Small intestine (tissue), 16 donors: ENCODE results near the gene C20orf144. TPM values are rescaled to one million over a fixed set of nuclear protein-coding genes. Genes with fewer than 3 reads are reported as not detected.

Experiments
- DNase-seq, 2 donors: peaks; one replicate each; pipeline versions ENCODE4 v3.0.0 to v3.0.0-alpha.2; 2013
- FAIRE-seq: peaks from 2 replicates; lab custom pipeline; 2012; peaks lifted over from hg19 to GRCh38; lab: Jason Lieb, UNC
- H3K27ac ChIP-seq, 3 donors: one replicate each; pipeline ENCODE4 v1.5.1; 2013; ENCODE audit warnings: low read length in 2 of 3, mild to moderate bottlenecking in 2 of 3, control low read depth in 1 of 3, inconsistent platforms in 1 of 3, low read depth in 1 of 3, moderate library complexity in 1 of 3
- H3K27me3 ChIP-seq, 3 donors: one replicate each; pipeline ENCODE4 v1.6.1; 2013; ENCODE audit warnings: low read length in 3 of 3, inconsistent platforms in 1 of 3; ENCODE audit not compliant: control insufficient read depth in 3 of 3, insufficient read depth in 3 of 3
- H3K36me3 ChIP-seq, 3 donors: one replicate each; pipeline ENCODE4 v1.6.1; 2013; ENCODE audit warnings: low read length in 3 of 3, inconsistent platforms in 1 of 3, low read depth in 1 of 3, mild to moderate bottlenecking in 1 of 3, moderate library complexity in 1 of 3; ENCODE audit not compliant: control insufficient read depth in 3 of 3, insufficient read depth in 2 of 3
- H3K4me1 ChIP-seq, 3 donors: one replicate each; pipeline ENCODE4 v1.6.1; 2013; ENCODE audit warnings: low read length in 2 of 3, inconsistent platforms in 1 of 3, low read depth in 1 of 3, mild to moderate bottlenecking in 1 of 3, moderate library complexity in 1 of 3; ENCODE audit not compliant: control insufficient read depth in 3 of 3, insufficient read depth in 2 of 3
- H3K4me3 ChIP-seq, 3 donors: one replicate each; pipeline ENCODE4 v1.5.1; 2013; ENCODE audit warnings: low read length in 3 of 3, control low read depth in 1 of 3, inconsistent platforms in 1 of 3, low read depth in 1 of 3, mild to moderate bottlenecking in 1 of 3, moderate library complexity in 1 of 3
- H3K9me3 ChIP-seq, 2 donors: one replicate each; pipeline ENCODE4 v1.6.1; 2013; ENCODE audit warnings: low read depth in 1 of 2, low read length in 1 of 2; ENCODE audit not compliant: control insufficient read depth in 2 of 2, insufficient read depth in 1 of 2
- WGBS, 3 donors: extraction: QIAGEN DNeasy Blood & Tissue Kit; methylation state at CpG; one replicate each; pipeline ENCODE4 v1.1.7; 2013; 5-methylcytosine and 5-hydroxymethylcytosine counted together
- long read RNA-seq, 10 donors: transcript quantifications; one replicate each; lab custom pipeline, GENCODE V29; 2026
- polyA plus RNA-seq, 4 donors: library from polyadenylated mRNA; stranded (reverse) in 3 of 4; unstranded in 1 of 4; fragments of 200-250 nt in 3 of 4; fragments of 120-200 nt in 1 of 4; gene quantifications; one replicate each; pipeline versions ENCODE4 v1.2.1 to v1.2.3, GENCODE V29; 2013
- donor health status: healthy with polysubstance abuse.
- donor health status: control.
- donor health status: control.
- donor health status: Bipolar disorder and iron deficiency.
- donor health status: healthy.

The C20orf144 gene
- under 1 TPM in 2 of 4 donors, not detected in 2; 0.07 to 0.41 TPM for polyA plus RNA-seq
- long read RNA-seq, donor 1: 0 reads
- long read RNA-seq, donor 2: 0 reads
- long read RNA-seq, donor 3: 0 reads
- long read RNA-seq, donor 4: 0 reads
- long read RNA-seq, donor 5: 0 reads
- long read RNA-seq, donor 6: 0 reads
- long read RNA-seq, donor 7, partial matches to known transcripts: 50 of 57 reads
- long read RNA-seq, donor 7, other reads (novel, unspliced or antisense): 6 of 57 reads
- long read RNA-seq, donor 8: 0 reads
- long read RNA-seq, donor 9: 0 reads
- long read RNA-seq, donor 10, partial matches to known transcripts: 0 of 1 reads
- long read RNA-seq, donor 10, other reads (novel, unspliced or antisense): 0 of 1 reads

GRCh38 chr20:33662172-33662571, at the start of gene C20orf144:
C20orf144 (plus strand) TSS chr20:33662327; CDS start chr20:33662346, 19 bp downstream.
- peaks cover 0 to 41% (median 2%) of the 10 kb centered on the region in 3 donors for H3K36me3 ChIP-seq
- peak within 1 kb of the TSS; percentile 76 to 92 (median 90) for H3K27ac ChIP-seq
- H3K4me1 ChIP-seq: peaks cover 0 to 23% (median 5%) of the 10 kb centered on the region in 3 donors
- peak within 1 kb of the TSS; percentile 56 to 78 (median 72) for H3K4me3 ChIP-seq
- H3K27me3 ChIP-seq: no peaks in the 10 kb centered on the region
- FAIRE-seq (no peak), DNase-seq (no peak)
- WGBS, 3 donors: 93 to 97% (median 94%) methylated on average over 10 of the region's 10 CpGs
- no peaks in the 10 kb centered on the region for H3K9me3 ChIP-seq

- Histone ChIP-seq H3K9me3 (no peaks in the 10 kb centered on the region), H3K27ac (no peak overlapping the region), H3K4me3 (no peak overlapping the region), H3K4me1 (no peaks in the 10 kb centered on the region), H3K36me3 (peaks cover 2 to 47% (median 15%) of the 10 kb centered on the region in 3 donors), H3K27me3 (no peaks in the 10 kb centered on the region)
- WGBS, 3 donors: 91 to 94% (median 93%) methylated on average over 4 of the region's 4 CpGs
- FAIRE-seq (no peak), DNase-seq (no peak)
These were observed 40.3 kb upstream of the C20orf144 start for GRCh38 chr20:33621717-33622400.

- H3K4me1 ChIP-seq: no peaks in the 10 kb centered on the region
- H3K9me3 ChIP-seq: no peaks in the 10 kb centered on the region
- H3K36me3 ChIP-seq: peaks cover 2 to 52% (median 15%) of the 10 kb centered on the region in 3 donors
- no peak overlapping the region for H3K4me3 ChIP-seq
- no peak for DNase-seq
- no peak for FAIRE-seq
- WGBS, 3 donors: 96 to 97% (median 97%) methylated on average over 10 of the region's 10 CpGs
- no peak overlapping the region for H3K27ac ChIP-seq
- no peaks in the 10 kb centered on the region for H3K27me3 ChIP-seq
These were observed 39.3 kb upstream of the C20orf144 start for GRCh38 chr20:33622705-33623365.

- H3K4me1 ChIP-seq: no peaks in the 10 kb centered on the region
- no peaks in the 10 kb centered on the region for H3K9me3 ChIP-seq
- no peak overlapping the region for H3K4me3 ChIP-seq
- WGBS, 3 donors: 86 to 94% (median 88%) methylated on average over 3 of the region's 3 CpGs
- peaks cover 2 to 52% (median 11%) of the 10 kb centered on the region in 3 donors for H3K36me3 ChIP-seq
- no peak overlapping the region for H3K27ac ChIP-seq
- no peak for DNase-seq
- FAIRE-seq: no peak
- no peaks in the 10 kb centered on the region for H3K27me3 ChIP-seq
These were observed 37.7 kb upstream of the C20orf144 start for GRCh38 chr20:33624399-33624798.

GRCh38 chr20:33626190-33626589, 35.9 kb upstream of the C20orf144 start:
- H3K36me3 ChIP-seq: peaks cover 2 to 61% (median 20%) of the 10 kb centered on the region in 3 donors
- H3K4me3 ChIP-seq: no peak overlapping the region
- FAIRE-seq (no peak), DNase-seq (no peak)
- WGBS, 3 donors: 95 to 97% (median 96%) methylated on average over 4 of the region's 4 CpGs
- no peaks in the 10 kb centered on the region for H3K27me3 ChIP-seq
- no peaks in the 10 kb centered on the region for H3K9me3 ChIP-seq
- H3K27ac ChIP-seq: no peak overlapping the region
- H3K4me1 ChIP-seq: no peaks in the 10 kb centered on the region

- Histone ChIP-seq H3K9me3 (no peaks in the 10 kb centered on the region), H3K27ac (no peak overlapping the region), H3K4me3 (no peak overlapping the region), H3K36me3 (peaks cover 3 to 65% (median 19%) of the 10 kb centered on the region in 3 donors), H3K4me1 (no peaks in the 10 kb centered on the region), H3K27me3 (no peaks in the 10 kb centered on the region)
- no peak for DNase-seq
- no peak for FAIRE-seq
- 98 to 99% (median 98%) methylated on average over 4 of the region's 4 CpGs for WGBS, 3 donors
These were observed 34.4 kb upstream of the C20orf144 start for GRCh38 chr20:33627577-33628216.

- Histone ChIP-seq H3K27me3 (no peaks in the 10 kb centered on the region), H3K9me3 (no peaks in the 10 kb centered on the region), H3K4me3 (no peak overlapping the region), H3K4me1 (no peaks in the 10 kb centered on the region), H3K27ac (no peak overlapping the region), H3K36me3 (peaks cover 4 to 69% (median 16%) of the 10 kb centered on the region in 3 donors)
- 96 to 97% (median 97%) methylated on average over 10 of the region's 10 CpGs for WGBS, 3 donors
- DNase-seq (no peak), FAIRE-seq (no peak)
These were observed 32.6 kb upstream of the C20orf144 start for GRCh38 chr20:33629533-33629932.

GRCh38 chr20:33629979-33630378, 32.1 kb upstream of the C20orf144 start:
- DNase-seq (no peak), FAIRE-seq (no peak)
- Histone ChIP-seq H3K27me3 (no peaks in the 10 kb centered on the region), H3K36me3 (peaks cover 4 to 66% (median 13%) of the 10 kb centered on the region in 3 donors), H3K9me3 (no peaks in the 10 kb centered on the region), H3K4me3 (no peak overlapping the region), H3K27ac (no peak overlapping the region), H3K4me1 (no peaks in the 10 kb centered on the region)
- WGBS, 3 donors: 93 to 95% (median 93%) methylated on average over 5 of the region's 5 CpGs
